GM10266 (cell line): Measurements from ENCODE around the gene CCNF.

Experiments
- DNase-seq: peaks from one replicate; pipeline ENCODE4 v3.0.0; 2012; ENCODE audit errors: extremely low spot score
- CTCF ChIP-seq: IDR thresholded peaks from 2 replicates; pipeline ENCODE4 v1.5.1; 2012; ENCODE audit warnings: mild to moderate bottlenecking, low read depth; ENCODE audit not compliant: control insufficient read depth, insufficient read depth; ENCODE audit errors: missing control alignments

Gene CCNF

DNA sequence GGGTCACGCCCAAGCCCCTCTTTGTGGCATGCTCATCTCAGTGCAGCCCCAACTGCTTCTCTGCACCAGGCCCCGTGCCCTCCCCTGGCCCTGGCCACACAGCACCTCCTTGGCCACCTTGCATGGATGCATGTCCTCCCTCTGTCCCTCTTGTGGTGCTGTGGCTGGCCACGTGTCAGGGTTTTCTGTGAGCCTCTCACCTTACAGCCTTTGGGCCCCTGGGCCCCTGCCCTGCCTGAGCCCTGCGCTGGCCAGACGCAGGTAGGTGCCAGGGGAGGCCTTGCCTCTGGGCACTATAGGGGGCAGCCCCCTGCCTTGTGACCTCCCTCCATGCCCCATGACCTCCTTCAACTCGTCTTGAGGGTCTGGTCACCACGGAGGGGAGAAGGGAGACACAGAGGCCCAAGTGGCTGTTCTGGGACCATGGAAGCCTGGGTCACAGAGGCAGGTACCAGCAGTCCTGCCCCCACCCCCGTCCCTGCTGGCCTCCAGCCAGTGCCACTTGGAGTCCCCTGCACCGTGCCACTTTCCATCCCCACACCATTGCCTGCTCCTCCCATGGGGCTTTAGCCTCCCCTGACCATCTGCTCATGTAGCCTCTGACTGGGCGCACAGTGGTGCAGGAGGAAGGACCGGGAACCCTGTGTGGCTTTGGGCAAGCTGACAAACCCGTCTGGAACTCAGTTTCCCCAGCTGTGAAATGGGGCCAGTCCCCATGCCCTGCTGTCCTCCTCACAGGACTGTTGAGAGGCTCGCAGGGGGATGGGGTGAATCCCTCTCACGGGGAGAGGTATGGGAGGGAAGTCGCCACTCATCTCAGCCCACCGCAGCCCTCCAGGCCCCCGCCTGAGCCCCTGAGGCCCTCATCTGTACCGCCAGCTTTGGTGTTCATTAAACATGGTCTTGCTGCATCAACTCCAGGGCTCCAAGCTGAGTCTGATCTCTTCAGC lies 73.0 kb downstream of the CCNF start:
- no peak for TF ChIP-seq CTCF
- no peak for DNase-seq

DNA sequence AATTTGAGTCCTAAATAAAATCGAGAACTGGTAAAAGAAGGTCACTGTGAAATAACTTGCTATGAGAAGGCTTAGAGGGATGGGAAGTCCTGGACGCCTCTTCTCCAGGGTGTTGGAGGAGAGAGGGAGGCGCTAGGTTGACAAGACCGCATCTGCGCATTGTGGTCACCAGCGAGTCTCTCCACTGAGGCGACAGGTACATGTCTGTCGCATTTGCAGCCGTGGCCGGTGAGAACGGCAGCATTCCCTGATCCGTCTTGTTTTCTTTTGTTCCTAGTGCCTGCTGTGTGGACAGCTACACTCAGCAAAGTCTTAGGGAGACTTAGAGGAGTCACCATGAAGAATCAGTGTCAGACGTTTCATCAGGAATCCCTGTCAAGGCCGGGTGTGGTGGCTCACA lies 76.4 kb downstream of the CCNF start:
- TF ChIP-seq CTCF: no peak
- DNase-seq: no peak

GRCh38 chr16:2507052-2507659 lies 77.9 kb downstream of the CCNF start:
- peak; percentile 77 for DNase-seq
- TF ChIP-seq CTCF: peak; percentile 22

GRCh38 chr16:2507665-2508064 lies 78.4 kb downstream of the CCNF start:
- DNase-seq: no peak
- no peak for TF ChIP-seq CTCF
